PC-9 (cell line): ENCODE data around the gene NOTCH4.

Experiments
- EZH2 ChIP-seq: fragments of 200-600 bp; sonication (generic); IDR thresholded peaks from 2 replicates; pipeline ENCODE4 v1.8.0; 2017; ENCODE audit warnings: antibody characterized with exemption, low read depth
- TF ChIP-seq, protein P1 (sequence below): fragments of 200-600 bp; sonication (generic); conservative IDR thresholded peaks from 2 replicates; pipeline ENCODE4 v1.6.1; 2017; ENCODE audit warnings: mixed run types, antibody characterized with exemption, mild to moderate bottlenecking, moderate library complexity

DNA sequence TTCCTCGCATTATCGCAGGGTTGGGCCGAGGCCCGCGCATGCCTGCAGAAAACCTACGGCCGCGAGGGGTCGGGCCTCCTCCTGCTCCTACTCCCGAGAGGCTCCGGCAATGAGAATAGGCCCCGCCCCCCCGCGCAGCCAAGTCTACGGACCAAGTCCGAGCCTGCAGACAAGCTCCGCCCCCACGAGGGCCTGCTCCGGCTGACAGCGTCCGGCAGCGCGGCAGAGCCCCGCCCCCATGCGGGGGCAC, 28.3 kb downstream of the NOTCH4 start:
- TF ChIP-seq, protein P1, sequence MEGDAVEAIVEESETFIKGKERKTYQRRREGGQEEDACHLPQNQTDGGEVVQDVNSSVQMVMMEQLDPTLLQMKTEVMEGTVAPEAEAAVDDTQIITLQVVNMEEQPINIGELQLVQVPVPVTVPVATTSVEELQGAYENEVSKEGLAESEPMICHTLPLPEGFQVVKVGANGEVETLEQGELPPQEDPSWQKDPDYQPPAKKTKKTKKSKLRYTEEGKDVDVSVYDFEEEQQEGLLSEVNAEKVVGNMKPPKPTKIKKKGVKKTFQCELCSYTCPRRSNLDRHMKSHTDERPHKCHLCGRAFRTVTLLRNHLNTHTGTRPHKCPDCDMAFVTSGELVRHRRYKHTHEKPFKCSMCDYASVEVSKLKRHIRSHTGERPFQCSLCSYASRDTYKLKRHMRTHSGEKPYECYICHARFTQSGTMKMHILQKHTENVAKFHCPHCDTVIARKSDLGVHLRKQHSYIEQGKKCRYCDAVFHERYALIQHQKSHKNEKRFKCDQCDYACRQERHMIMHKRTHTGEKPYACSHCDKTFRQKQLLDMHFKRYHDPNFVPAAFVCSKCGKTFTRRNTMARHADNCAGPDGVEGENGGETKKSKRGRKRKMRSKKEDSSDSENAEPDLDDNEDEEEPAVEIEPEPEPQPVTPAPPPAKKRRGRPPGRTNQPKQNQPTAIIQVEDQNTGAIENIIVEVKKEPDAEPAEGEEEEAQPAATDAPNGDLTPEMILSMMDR = no peak; the same call in none of the 2 replicates
- TF ChIP-seq EZH2 = no peak
